Small intestine (tissue), 7 donors: Measurements from ENCODE around the gene ELAVL1. TPM values are rescaled to one million over a fixed set of nuclear protein-coding genes. Genes with fewer than 3 reads are reported as not detected.
A peak's percentile ranks its signal among the peaks of the same experiment; 100 is the strongest.

Experiments
- DNase-seq, 2 donors: peaks; one replicate each; pipeline versions ENCODE4 v3.0.0 to v3.0.0-alpha.2; 2013
- FAIRE-seq: peaks from 2 replicates; lab custom pipeline; 2012; peaks lifted over from hg19 to GRCh38; lab: Jason Lieb, UNC
- H3K27ac ChIP-seq, 3 donors: one replicate each; pipeline ENCODE4 v1.5.1; 2013; ENCODE audit warnings: low read length in 2 of 3, mild to moderate bottlenecking in 2 of 3, control low read depth in 1 of 3, inconsistent platforms in 1 of 3, low read depth in 1 of 3, moderate library complexity in 1 of 3
- H3K27me3 ChIP-seq, 3 donors: one replicate each; pipeline ENCODE4 v1.6.1; 2013; ENCODE audit warnings: low read length in 3 of 3, inconsistent platforms in 1 of 3; ENCODE audit not compliant: control insufficient read depth in 3 of 3, insufficient read depth in 3 of 3
- H3K36me3 ChIP-seq, 3 donors: one replicate each; pipeline ENCODE4 v1.6.1; 2013; ENCODE audit warnings: low read length in 3 of 3, inconsistent platforms in 1 of 3, low read depth in 1 of 3, mild to moderate bottlenecking in 1 of 3, moderate library complexity in 1 of 3; ENCODE audit not compliant: control insufficient read depth in 3 of 3, insufficient read depth in 2 of 3
- H3K4me1 ChIP-seq, 3 donors: one replicate each; pipeline ENCODE4 v1.6.1; 2013; ENCODE audit warnings: low read length in 2 of 3, inconsistent platforms in 1 of 3, low read depth in 1 of 3, mild to moderate bottlenecking in 1 of 3, moderate library complexity in 1 of 3; ENCODE audit not compliant: control insufficient read depth in 3 of 3, insufficient read depth in 2 of 3
- H3K4me3 ChIP-seq, 3 donors: one replicate each; pipeline ENCODE4 v1.5.1; 2013; ENCODE audit warnings: low read length in 3 of 3, control low read depth in 1 of 3, inconsistent platforms in 1 of 3, low read depth in 1 of 3, mild to moderate bottlenecking in 1 of 3, moderate library complexity in 1 of 3
- H3K9me3 ChIP-seq, 2 donors: one replicate each; pipeline ENCODE4 v1.6.1; 2013; ENCODE audit warnings: low read depth in 1 of 2, low read length in 1 of 2; ENCODE audit not compliant: control insufficient read depth in 2 of 2, insufficient read depth in 1 of 2
- WGBS, 3 donors: extraction: QIAGEN DNeasy Blood & Tissue Kit; methylation state at CpG; one replicate each; pipeline ENCODE4 v1.1.7; 2013; 5-methylcytosine and 5-hydroxymethylcytosine counted together
- polyA plus RNA-seq, 4 donors: library from polyadenylated mRNA; stranded (reverse) in 3 of 4; unstranded in 1 of 4; fragments of 200-250 nt in 3 of 4; fragments of 120-200 nt in 1 of 4; gene quantifications; one replicate each; pipeline versions ENCODE4 v1.2.1 to v1.2.3, GENCODE V29; 2013
- donor health status: healthy with polysubstance abuse.
- donor health status: control.
- donor health status: control.
- donor health status: Bipolar disorder and iron deficiency.
- donor health status: healthy.

The ELAVL1 gene
- polyA plus RNA-seq, 4 donors: 14.6 to 51.1 (median 26.4) TPM

DNA sequence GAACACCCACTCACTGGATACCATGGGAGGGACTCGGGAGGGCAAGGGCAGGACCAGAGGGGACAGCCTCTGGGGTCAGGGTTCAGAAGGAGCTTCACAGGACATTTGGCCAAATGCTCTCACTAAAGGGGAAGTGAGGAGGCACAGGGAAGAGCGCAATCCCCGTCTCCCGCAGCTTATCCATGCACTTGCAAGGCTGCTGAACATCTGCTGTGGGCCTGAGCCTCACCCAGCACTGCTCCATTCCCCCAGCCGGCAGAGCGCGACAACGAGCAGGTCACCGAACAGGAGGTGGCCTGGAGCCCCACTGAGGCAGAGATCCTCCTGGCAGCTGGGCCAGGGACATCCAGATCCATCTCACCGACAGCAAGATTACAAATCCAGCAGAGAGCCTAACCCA lies 23.3 kb downstream of the ELAVL1 start:
- no peaks in the 10 kb centered on the region for H3K27me3 ChIP-seq
- H3K4me3 ChIP-seq: no peak overlapping the region
- no peak for FAIRE-seq
- peaks cover 0 to 18% (median 0%) of the 10 kb centered on the region in 3 donors for H3K4me1 ChIP-seq
- no peaks in the 10 kb centered on the region for H3K9me3 ChIP-seq
- peak overlapping the region in 1 of 3 donors; percentile 18 for H3K27ac ChIP-seq
- peaks cover 13 to 96% (median 14%) of the 10 kb centered on the region in 3 donors for H3K36me3 ChIP-seq
- 86 to 91% (median 89%) methylated on average over 10 of the region's 10 CpGs for WGBS, 3 donors
- DNase-seq: no peak

DNA sequence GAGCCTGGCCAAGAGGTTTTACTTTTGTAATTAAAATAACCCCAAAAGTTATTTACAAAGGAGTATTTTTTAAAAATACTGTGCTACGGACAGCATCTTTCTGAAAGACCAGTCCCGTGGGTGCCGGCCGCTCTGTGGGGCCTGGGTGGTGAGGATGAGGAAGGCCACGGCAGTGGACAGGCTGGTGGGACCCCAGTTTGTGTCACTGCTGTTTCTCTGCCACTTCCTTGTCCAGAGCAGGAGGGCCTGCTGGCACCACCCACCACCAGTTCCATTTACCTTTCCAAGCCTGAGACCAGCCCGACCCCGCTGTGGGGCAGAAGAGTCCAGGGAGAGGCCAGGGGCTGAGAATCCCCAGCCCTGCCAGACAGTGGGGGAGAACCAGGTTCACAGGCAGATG lies 23.8 kb downstream of the ELAVL1 start:
- no peak overlapping the region for H3K4me3 ChIP-seq
- FAIRE-seq: no peak
- WGBS, 3 donors: 93 to 98% (median 97%) methylated on average over 5 to 7 of the region's 7 CpGs
- peaks cover 12 to 98% (median 14%) of the 10 kb centered on the region in 3 donors for H3K36me3 ChIP-seq
- H3K27me3 ChIP-seq: no peaks in the 10 kb centered on the region
- H3K27ac ChIP-seq: peak overlapping the region in 1 of 3 donors; percentile 28
- no peak for DNase-seq
- H3K9me3 ChIP-seq: no peaks in the 10 kb centered on the region
- peaks cover 0 to 18% (median 0%) of the 10 kb centered on the region in 3 donors for H3K4me1 ChIP-seq

DNA sequence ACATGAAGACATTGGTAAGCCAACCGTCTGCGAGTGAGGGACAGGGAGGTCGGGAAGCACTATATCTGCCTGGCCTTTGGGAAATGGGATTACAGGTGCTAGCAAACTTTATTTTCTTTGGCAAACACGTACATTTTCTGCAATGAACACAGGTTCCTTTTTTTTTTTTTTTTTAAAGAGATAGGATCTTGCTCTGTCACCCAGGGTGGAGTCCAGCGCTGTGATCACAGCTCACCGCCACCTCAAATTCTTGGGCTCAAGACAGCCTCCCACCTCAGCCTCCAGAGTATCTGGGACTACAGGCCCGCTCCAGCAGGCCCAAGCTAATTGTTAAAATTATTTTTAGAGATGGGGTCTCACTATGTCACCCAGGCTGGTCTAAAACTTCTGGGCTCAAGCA lies 24.2 kb downstream of the ELAVL1 start:
- no peak for DNase-seq
- peaks cover 0 to 18% (median 0%) of the 10 kb centered on the region in 3 donors for H3K4me1 ChIP-seq
- H3K36me3 ChIP-seq: peaks cover 10 to 98% (median 14%) of the 10 kb centered on the region in 3 donors
- no peaks in the 10 kb centered on the region for H3K27me3 ChIP-seq
- no peak overlapping the region for H3K4me3 ChIP-seq
- H3K9me3 ChIP-seq: no peaks in the 10 kb centered on the region
- FAIRE-seq: no peak
- no peak overlapping the region for H3K27ac ChIP-seq
- WGBS, 3 donors: 83 to 89% (median 87%) methylated on average over 7 of the region's 7 CpGs

DNA sequence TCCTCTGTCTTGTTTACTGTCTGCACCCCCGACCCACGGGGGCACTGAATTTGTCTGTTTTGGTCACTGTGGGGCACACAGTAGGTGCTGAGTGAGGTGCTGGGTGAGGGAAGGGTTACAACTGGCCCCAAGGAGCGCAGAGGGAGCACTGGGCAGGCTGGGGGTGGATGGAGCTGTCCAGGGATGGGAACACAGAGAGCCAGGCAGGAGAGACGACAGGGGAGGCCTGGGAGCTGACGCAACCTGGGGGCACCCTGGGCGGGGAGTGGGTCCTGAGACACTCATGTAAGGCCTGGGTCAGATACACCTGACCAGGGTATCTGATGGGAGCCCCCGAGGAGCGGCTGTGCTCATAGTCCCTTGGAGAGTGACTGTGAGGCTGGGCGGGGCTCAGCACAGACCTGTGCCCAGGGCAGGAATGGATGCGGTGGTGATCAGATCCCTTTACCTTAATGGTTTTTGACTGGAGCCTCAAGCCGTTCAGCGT lies 24.8 kb downstream of the ELAVL1 start:
- Histone ChIP-seq H3K27ac (no peak overlapping the region), H3K36me3 (peaks cover 6 to 97% (median 14%) of the 10 kb centered on the region in 3 donors), H3K4me3 (no peak overlapping the region), H3K27me3 (no peaks in the 10 kb centered on the region), H3K9me3 (no peaks in the 10 kb centered on the region), H3K4me1 (peaks cover 0 to 18% (median 0%) of the 10 kb centered on the region in 3 donors)
- no peak for DNase-seq
- 84 to 90% (median 87%) methylated on average over 12 of the region's 12 CpGs for WGBS, 3 donors
- FAIRE-seq: no peak

DNA sequence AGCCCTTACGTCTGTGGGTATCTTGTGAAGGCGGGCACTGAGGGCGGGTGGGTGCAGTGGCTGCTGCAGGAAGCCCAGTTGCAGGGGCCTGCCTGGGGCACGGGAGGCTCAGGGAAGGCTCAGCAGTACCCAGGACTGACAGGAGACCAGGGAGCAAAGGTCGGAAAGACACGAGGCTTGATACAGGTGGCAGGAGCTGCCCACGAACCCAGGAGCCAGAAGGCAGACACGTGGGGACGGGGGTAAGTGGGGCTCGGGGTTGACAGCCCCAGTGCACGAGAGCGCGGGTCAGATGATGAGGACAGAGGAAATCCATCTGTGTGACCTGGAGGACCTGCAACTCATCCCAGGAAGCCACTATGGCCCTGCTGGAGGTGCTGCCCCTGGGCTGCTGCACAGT lies 25.3 kb downstream of the ELAVL1 start:
- DNase-seq (peak; percentile 34 to 62), FAIRE-seq (no peak)
- Histone ChIP-seq H3K36me3 (peaks cover 4 to 97% (median 14%) of the 10 kb centered on the region in 3 donors), H3K27me3 (no peaks in the 10 kb centered on the region), H3K27ac (no peak overlapping the region), H3K4me3 (no peak overlapping the region), H3K9me3 (no peaks in the 10 kb centered on the region), H3K4me1 (peaks cover 0 to 18% (median 0%) of the 10 kb centered on the region in 3 donors)
- WGBS, 3 donors: 51 to 83% (median 69%) methylated on average over 13 of the region's 13 CpGs

DNA sequence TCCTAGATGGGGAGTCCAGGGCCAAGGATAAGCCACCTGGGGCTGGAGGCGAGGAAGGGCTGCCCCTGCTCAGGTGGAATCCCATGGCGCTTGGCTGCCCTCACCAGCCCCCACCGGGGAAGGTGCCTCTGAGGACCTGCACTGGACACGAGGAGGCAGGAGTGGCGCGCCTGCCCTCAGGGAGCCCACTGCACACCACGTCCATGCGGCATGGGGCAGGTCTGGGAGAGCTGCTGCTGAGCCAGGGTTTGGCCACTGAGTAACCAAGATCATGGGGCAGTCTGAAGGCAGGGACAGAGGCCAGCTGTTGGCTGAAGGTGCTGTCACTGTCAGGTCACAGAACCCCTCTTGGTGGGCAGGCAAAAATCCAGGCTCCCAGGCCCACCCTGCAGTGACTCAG lies 25.9 kb downstream of the ELAVL1 start:
- no peak for FAIRE-seq
- Histone ChIP-seq H3K9me3 (no peaks in the 10 kb centered on the region), H3K27ac (no peak overlapping the region), H3K27me3 (no peaks in the 10 kb centered on the region), H3K4me1 (peaks cover 0 to 18% (median 0%) of the 10 kb centered on the region in 3 donors), H3K4me3 (no peak overlapping the region), H3K36me3 (peaks cover 7 to 97% (median 17%) of the 10 kb centered on the region in 3 donors)
- 87 to 95% (median 93%) methylated on average over 8 of the region's 8 CpGs for WGBS, 3 donors
- no peak for DNase-seq

DNA sequence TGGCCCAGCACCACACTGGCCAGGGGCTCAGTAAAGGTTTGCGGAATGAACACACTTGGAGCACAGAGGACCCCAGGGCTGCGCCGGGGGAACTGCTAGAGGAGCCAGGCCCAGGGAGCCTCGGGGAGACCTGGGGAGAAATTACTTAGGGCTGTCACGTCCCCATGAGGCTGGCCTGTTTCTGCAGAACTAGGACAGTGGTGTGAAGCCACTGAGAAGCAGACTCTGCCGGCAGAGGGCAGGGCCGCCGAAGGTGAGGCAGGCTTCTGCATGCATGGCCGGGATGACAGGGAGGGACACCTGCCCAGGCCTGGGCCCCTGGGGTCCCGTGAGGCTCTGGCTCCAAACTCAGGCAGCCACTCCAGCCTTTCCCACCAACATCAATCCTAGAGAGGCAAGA lies 26.4 kb downstream of the ELAVL1 start:
- FAIRE-seq (no peak), DNase-seq (no peak)
- Histone ChIP-seq H3K36me3 (peaks cover 7 to 97% (median 17%) of the 10 kb centered on the region in 3 donors), H3K27me3 (no peaks in the 10 kb centered on the region), H3K4me3 (no peak overlapping the region), H3K9me3 (no peaks in the 10 kb centered on the region), H3K27ac (no peak overlapping the region), H3K4me1 (peaks cover 0 to 18% (median 0%) of the 10 kb centered on the region in 3 donors)
- WGBS, 3 donors: 65 to 82% (median 76%) methylated on average over 10 of the region's 10 CpGs

DNA sequence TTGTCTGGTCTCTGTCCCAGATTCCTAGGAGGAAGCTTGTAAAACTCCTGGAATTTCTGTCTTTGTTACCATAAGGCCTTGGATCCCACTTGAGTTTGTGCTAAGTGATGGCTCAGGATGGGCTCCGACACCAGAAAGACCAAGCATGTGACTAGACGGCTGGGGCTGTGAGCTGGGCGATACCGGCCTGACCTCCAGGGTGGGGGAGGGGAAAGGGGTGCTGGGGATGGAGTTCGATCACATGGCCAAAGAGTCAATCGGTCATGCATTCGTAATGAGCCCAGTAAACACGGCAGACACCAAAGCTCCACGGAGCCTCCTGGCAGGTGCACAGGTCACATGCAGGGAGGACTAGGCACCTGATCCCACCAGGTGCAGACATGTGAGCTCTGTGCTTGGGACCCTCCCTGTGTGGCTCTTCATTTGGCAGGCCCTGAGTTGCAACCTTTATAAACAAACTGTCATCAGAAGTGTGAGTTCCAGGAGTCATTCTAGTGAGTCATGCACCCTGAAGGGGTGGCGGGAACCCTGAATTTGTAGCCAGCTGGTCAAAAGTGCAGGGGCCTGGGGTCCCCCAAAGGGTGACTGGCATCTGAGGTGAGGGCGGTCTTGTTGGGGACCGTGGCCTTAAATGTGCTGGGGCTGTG lies 27.1 kb downstream of the ELAVL1 start:
- H3K36me3 ChIP-seq: peaks cover 5 to 97% (median 17%) of the 10 kb centered on the region in 3 donors
- no peak overlapping the region for H3K4me3 ChIP-seq
- DNase-seq: no peak

More for the DNA sequence above, 27.1 kb downstream of the ELAVL1 start:
- WGBS, 3 donors: 70 to 85% (median 75%) methylated on average over 12 of the region's 12 CpGs
- Histone ChIP-seq H3K27me3 (no peaks in the 10 kb centered on the region), H3K9me3 (no peaks in the 10 kb centered on the region), H3K27ac (no peak overlapping the region), H3K4me1 (peaks cover 0 to 18% (median 0%) of the 10 kb centered on the region in 3 donors)
- FAIRE-seq: no peak
